Measurements from ENCODE around the gene USF2.

Gene USF2

DNA sequence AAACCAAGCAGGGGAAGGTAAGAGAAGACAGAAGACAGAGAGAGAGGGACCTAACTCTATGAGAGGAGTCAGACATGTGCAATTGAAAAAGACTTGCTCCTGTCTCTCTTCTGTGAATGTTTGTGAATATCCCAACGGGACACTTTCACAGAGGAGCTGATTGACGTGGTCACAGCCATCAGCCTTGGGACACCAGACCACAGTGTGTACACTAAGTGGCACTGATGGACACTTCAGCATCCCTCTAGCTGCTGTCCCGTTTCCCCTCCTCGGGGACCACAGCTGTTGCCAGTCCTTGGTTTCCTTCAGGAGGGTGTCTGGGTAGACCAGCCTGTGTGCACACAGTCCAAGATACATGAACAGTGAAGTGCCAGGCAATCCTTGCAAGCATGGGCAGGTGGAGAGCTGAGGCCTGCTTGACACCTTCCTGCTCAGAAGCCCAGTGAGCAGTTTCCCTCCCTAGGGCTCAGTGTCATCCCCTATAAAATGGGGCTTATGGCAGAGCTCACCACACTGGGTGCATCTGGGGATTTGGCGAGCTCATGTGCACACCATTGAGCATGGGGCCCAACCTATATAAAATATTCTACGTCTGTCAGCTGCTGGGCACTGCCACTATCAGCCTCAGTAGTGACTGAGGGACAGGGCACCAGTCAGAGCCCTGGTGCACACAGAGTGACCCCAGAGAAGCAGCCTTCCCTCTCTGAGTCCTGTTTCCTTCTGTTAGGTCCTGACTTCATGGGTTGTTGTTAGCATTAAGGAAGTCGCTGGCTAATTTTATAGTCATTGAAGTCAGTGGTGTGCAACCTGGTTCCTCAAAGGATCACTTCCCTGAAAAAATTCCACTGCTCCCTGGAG lies 4.3 kb upstream of the USF2 start:
- DNase-seq (ENCODE audit: extremely low spot score, insufficient read length, low read depth) (no peak), FAIRE-seq (no peak)

DNA sequence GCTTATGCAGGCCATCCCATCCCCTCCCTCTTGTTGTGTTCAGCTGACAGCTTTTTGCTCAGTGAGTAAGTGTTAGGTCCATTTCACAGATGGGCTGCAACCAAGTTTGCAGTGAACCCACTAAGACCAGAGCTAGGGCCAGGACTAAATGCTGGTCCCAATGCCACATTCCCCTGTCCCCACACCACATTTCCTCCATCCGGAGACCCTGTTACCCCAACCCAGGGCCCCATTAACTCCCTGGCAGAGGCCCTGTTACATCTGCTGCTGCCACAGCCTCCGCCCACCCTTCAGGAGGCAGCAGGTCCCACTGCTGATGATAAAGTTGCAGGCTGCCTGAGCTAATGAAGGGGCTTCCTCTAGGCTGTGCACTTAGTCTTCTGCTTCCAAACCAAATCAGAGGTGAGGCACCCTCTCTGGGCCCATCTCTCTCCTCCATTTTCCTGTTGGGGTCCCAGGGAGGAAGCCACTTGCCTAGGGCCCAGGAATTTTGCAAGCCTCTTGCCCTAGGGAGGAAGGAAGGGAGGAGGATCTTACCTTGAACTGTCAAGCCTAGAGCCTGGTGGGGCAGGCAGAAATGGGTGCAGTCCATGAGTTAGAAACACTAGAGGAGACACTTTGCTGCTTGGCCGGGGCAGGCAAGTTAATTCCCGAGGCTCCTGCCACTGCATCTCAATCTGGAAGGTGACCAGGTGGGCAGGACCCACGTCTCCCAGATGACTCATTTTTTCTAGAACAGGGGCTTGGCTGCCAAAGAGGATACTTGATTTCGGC lies 3.4 kb upstream of the USF2 start:
- FAIRE-seq, result no peak
- no peak for DNase-seq (ENCODE audit: extremely low spot score, insufficient read length, low read depth)

DNA sequence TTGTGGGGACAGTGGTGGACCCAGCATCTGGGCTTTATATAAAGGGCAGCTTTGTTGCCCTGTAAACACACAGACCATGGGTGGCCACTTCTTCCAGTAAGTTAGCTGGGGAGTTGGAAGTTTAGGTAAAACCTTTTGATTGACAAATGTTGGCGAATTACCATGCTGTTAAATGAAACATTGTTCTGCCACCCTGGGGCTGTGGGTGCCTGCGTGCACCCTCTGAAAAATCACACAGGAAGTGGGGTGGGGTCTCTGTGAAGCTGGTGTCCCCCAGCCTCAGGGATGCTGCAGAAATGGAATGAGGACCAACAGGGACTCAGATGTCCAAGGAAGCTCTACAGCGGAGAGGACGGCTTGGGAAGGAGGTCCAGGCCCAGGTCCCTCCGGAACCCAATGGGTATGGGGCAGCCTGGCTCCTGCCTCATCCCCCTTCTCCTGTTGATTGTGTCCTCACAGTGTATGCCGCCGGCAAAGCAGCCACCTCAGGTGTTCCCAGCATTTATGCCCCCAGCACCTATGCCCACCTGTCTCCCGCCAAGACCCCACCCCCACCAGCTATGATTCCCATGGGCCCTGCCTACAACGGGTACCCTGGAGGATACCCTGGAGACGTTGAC lies 2.8 kb upstream of the USF2 start:
- no peak for DNase-seq (ENCODE audit: extremely low spot score, insufficient read length, low read depth)
- no peak for FAIRE-seq

DNA sequence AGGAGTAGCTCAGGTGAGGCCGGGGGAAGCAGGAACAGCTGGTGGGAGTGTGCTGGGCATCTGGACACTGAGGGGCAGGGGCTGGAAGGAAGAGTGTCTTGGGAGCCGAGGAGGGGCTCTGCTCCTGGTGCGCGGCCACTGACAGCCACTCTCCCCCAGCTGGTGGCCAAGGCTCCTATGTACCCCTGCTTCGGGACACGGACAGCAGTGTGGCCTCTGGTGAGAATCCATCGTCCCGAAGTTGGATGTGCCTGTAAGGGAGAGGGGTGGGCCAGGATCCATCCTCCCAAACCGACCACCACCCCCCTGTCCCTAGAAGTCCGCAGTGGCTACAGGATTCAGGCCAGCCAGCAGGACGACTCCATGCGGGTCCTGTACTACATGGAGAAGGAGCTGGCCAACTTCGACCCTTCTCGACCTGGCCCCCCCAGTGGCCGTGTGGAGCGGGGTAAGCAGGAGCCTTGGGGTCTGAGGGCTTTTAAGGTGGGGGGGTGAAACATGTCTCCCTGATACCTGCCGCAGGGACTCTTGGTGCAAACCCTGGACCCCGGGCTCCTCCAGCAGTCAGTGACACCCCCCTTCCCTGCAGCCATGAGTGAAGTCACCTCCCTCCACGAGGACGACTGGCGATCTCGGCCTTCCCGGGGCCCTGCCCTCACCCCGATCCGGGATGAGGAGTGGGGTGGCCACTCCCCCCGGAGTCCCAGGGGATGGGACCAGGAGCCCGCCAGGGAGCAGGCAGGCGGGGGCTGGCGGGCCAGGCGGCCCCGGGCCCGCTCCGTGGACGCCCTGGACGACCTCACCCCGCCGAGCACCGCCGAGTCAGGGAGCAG lies 2.0 kb upstream of the USF2 start:
- no peak for DNase-seq (ENCODE audit: extremely low spot score, insufficient read length, low read depth)
- no peak for FAIRE-seq

DNA sequence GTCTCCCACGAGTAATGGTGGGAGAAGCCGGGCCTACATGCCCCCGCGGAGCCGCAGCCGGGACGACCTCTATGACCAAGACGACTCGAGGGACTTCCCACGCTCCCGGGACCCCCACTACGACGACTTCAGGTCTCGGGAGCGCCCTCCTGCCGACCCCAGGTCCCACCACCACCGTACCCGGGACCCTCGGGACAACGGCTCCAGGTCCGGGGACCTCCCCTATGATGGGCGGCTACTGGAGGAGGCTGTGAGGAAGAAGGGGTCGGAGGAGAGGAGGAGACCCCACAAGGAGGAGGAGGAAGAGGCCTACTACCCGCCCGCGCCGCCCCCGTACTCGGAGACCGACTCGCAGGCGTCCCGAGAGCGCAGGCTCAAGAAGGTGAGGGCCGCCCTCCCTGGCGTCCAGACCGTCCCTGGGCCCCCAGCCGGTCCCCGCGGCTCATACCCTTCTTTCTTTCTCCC lies 1.4 kb upstream of the USF2 start:
- peak; percentile 56 for FAIRE-seq
- DNase-seq (ENCODE audit: extremely low spot score, insufficient read length, low read depth), result no peak

DNA sequence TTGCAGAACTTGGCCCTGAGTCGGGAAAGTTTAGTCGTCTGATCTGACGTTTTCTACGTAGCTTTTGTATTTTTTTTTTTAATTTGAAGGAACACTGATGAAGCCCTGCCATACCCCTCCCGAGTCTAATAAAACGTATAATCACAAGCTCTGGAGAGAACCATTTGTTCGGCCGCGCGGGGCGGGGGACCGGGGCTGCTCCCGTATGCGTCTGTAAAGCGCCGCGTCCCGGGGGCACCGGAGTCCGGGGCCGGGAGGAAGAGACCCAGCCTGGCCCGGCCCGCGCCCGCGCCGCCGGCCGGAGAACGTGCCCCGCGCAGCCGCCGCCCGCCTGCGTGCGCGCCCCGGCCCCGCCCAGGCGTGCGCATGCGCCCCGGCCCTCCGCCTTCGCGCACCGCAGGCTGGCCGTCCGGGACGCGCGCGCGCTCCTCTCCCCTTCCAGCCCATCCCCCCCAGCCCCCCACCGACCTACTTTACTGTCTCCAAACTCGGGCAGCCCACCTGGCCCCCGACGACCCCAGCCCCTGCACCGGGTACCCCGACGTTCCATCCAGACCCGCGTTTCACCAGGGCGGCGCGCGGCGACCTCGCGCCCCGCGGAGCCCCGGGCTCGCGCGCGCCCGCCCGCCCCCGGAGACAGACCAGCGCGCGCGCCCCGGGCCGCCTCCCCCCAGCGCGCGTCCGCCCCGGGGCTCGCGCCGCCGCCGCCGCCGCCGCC lies 785 bp upstream of the USF2 start:
- FAIRE-seq (peak; percentile 71), DNase-seq (ENCODE audit: extremely low spot score, insufficient read length, low read depth) (peak; percentile 92)

DNA sequence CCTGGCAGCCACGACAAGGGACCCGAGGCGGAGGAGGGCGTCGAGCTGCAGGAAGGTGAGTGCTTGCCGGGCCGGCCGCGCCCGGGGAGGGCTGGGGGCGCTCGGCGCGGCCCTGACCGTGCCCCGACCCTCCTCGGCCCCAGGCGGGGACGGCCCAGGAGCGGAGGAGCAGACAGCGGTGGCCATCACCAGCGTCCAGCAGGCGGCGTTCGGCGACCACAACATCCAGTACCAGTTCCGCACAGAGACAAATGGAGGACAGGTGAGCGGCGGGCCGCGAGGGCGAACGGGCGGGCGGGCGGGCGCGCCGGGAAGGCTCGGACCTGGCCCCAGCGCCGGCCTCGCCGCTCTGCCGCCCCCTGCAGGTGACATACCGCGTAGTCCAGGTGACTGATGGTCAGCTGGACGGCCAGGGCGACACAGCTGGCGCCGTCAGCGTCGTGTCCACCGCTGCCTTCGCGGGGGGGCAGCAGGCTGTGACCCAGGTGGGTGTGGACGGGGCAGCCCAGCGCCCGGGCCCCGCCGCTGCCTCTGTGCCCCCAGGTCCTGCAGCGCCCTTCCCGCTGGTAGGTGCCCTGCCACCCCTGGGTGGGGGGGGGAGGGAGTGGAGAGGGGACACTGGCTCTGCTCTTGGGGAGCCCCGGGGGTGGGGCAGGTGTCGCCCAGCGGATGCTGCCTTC lies 816 bp downstream of the USF2 start:
- FAIRE-seq (peak; percentile 67), DNase-seq (ENCODE audit: extremely low spot score, insufficient read length, low read depth) (peak; percentile 61)

DNA sequence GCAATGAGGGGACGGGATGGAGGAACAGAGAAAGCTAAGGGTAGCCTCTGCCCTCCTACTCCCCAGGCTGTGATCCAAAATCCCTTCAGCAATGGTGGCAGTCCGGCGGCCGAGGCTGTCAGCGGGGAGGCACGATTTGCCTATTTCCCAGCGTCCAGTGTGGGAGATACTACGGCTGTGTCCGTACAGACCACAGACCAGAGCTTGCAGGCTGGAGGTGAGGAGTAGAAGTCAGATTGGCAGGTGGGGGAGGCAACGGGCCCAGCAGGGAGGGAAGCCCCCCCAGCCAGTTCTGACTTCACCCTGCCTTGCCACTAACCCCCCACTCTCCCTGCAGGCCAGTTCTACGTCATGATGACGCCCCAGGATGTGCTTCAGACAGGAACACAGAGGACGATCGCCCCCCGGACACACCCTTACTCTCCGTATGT lies 1.6 kb downstream of the USF2 start:
- FAIRE-seq (no peak), DNase-seq (ENCODE audit: extremely low spot score, insufficient read length, low read depth) (no peak)

DNA sequence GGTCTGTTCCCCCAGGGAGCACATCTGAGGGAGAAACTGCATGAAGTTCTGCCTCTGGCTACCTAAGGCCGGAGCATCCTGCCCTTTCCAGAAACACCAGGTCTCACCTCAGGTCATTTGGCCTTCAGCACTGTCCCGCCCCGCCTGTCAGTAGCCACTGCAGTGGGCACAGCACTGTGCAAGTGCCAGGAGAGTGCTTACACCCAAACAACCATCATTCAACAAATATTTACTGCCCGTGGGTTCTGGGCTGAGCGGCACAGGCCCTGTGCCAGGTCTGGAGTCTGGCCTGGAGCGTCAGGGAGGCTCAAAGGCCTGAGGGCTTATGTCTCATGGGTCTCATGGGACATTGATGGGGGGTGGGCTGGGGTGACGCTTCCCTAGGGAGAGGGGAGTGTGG lies 2.8 kb downstream of the USF2 start:
- FAIRE-seq (no peak), DNase-seq (ENCODE audit: extremely low spot score, insufficient read length, low read depth) (no peak)

DNA sequence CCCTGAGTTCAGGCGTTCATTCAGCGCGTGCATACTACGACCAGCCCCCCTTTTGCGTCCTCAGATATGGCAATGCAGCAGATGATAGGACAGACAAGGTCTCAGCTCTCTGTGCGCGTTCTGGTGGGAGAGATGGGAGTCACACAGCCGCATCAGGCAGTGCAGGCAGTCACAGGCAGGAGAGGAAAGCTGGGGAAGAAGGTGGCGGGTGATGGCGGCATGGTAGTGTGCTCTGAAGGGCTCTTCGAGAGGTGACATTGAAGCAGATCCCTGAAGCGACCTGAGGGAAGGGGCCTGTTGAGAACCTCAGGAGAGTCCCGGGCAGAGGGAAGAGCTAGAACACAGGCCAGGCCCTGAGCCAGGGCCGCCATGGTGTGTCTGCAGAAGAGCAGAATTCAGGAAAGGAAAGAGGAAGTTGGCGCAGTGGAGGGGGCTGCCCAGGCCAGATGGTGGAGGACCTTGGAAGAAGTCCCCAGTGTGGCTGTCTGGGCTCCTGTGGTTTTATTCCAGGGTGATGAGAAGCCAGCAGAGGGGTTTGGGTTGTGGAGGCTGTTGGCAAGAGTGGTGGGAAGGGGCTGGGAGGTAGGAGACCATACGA lies 3.5 kb downstream of the USF2 start:
- DNase-seq (ENCODE audit: extremely low spot score, insufficient read length, low read depth) (no peak), FAIRE-seq (no peak)

DNA sequence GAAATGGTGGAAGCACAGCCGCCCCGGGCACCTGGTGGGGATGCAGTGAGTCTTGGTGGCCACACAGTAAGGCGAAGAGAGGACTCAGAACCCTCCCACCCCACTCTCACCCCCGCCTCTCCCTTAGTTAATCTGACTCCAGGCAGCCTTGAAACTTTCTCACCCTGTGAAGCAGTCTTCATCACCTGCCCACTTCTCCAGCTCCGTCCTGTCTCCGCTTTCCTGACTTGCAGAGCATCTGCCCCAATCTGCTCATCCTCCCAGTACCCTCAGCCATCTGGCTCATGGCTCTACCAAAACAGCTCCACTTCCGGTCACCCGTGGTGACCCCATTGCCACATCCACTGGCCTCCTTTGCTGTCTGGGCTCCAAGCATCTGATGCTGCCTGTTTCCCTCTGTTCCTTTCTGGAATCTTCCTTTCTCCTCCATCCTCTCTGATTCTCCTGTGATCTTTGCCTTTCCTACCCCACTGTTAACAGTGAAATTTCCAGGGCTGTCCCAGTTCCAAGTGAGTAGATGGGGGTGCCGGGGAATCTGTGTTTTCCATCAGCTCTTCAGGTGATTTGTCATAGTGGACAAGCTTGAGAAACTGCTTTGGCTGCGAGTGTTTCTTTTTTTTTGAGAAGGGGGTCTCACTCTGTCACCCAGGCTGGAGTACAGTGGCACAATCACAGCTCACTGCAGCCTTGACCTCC lies 4.3 kb downstream of the USF2 start:
- FAIRE-seq, result no peak
- DNase-seq (ENCODE audit: extremely low spot score, insufficient read length, low read depth), result no peak

DNA sequence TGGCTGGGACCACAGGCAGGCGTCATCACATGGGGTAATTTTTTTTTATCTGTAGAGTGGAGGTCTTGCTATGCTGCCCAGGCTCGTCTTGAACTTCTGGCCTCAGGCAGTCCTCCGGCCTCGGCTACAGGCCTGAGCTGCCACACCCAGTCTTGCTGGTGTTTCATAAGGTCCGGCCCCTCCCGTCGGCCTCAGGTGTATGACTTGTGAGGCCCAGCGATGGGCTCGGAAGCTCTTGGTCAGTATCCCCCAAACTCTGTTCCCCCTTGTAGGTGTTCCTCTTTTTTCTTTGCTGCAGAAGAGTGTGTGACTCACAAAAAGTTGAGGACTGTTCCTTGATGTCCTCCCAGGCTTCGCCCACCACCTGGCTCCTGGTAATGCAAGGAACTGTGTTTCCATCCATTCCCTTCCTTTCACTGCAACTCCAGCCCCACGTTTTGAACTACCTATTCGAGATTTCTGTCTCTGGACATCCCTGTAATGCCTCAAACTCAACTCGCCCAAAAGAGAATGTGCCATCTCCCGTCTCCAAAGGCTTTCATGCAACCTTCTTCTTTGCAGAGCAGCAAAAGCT lies 5.0 kb downstream of the USF2 start:
- FAIRE-seq (no peak), DNase-seq (ENCODE audit: extremely low spot score, insufficient read length, low read depth) (no peak)

DNA sequence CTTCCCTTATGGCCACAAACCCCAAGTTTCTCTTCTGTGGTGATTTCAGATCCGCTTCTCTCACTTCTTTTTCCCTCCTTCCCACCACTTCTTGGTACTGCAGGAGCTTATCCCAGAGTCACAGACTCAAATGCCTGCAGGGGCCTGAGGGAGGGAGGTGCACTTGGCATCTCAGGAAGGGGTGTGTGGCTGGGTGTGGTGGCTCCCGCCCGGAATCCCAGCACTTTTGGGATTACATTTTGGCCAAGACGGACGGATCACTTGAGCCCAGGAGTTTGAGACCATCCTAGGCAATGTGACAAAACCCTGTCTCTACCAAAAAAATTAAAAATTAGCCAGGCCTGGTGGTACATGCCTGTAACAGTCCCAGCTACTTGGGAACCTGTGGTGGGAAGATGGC lies 5.6 kb downstream of the USF2 start:
- FAIRE-seq, result no peak
- no peak for DNase-seq (ENCODE audit: extremely low spot score, insufficient read length, low read depth)

DNA sequence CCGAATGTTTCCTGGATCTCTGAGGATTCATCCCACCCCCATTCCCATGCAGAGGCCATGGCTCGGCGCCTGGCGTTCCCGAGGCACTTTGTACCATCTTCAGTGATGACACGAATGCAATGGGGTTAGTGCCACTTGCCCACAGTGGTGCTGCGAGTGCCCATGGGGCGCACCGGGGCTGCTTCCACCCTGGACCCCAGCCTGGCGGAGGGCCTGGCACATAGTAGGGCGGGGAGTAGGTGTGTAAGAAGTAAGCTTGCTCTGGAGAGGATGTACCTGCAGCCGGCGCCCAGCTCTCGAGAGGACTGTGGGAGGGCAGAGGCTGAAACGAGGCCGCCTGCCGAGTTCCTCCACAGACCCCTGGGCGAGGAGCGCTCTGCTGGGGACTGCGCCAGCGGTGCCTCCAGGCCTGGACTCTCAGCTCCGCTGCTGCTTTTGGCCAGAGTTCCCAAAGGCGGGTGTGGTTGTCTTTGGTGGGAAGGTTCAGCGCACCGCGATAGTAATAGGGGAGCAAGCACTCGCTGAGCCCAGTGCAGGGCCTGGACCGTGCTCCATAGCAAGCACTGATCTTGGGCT lies 8.0 kb downstream of the USF2 start:
- DNase-seq (ENCODE audit: extremely low spot score, insufficient read length, low read depth) (no peak), FAIRE-seq (no peak)

DNA sequence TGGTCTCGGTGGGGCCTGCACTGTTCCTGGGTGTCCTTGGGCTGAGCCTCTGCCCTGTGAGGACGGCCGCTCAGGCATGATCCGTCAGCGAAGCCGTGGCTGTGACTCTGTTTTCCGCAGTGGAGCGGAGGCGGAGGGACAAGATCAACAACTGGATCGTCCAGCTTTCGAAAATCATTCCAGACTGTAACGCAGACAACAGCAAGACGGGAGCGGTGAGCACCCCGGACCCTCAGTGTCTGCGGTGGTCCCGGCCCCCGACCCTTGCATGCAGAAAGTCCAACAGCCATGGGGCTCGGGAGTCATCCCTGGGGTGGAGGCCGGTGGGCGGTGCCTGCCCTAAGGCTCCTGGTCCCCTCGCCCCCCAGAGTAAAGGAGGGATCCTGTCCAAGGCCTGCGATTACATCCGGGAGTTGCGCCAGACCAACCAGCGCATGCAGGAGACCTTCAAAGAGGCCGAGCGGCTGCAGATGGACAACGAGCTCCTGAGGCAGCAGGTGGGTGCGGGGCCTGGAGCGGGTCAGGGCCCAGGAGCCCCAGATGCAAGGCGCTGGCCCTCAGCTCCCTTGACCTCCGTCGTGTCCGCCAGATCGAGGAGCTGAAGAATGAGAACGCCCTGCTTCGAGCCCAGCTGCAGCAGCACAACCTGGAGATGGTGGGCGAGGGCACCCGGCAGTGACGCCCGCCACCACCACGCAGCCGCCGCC lies 10.0 kb downstream of the USF2 start:
- DNase-seq (ENCODE audit: extremely low spot score, insufficient read length, low read depth) (no peak), FAIRE-seq (no peak)

DNA sequence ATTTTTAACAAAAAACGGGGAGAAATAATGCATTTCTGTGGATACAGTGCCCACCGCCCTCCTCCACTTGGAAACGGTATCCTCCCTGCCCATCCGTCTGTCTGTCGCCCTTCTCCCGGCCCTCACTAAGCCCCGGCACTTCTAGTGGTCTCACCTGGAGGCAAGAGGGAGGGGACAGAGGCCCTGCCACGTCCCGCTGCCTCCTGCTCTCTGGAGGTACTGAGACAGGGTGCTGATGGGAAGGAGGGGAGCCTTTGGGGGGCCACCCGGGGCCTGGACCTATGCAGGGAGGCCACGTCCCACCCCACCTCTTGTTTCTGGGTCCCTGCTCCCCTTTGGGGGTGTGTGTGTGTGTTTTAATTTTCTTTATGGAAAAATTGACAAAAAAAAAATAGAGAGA lies 10.6 kb downstream of the USF2 start:
- FAIRE-seq (no peak), DNase-seq (ENCODE audit: extremely low spot score, insufficient read length, low read depth) (no peak)

All from GM18507 (cell line).